ENCODE results near the gene ZNF436. TPM values are rescaled to one million over a fixed set of nuclear protein-coding genes. Genes with fewer than 3 reads are reported as not detected.

ZNF436 gene
- total and polyA plus RNA-seq, 2 of the 13 experiments (the other 11 are each of a cell fraction or from before 2014, with no cell fraction given): 4.3 to 9.9 TPM

GRCh38 chr1:23339632-23340031, 30.0 kb downstream of the ZNF436 start:
- H4K20me1 ChIP-seq (ENCODE audit: insufficient read depth, low read length): peaks cover 72% of the 10 kb centered on the region
- POLR2A ChIA-PET: interaction anchor here (0.6 to 1.1 kb wide), 3 partner anchors 29 to 45 kb away, joined by 3 to 4 read pairs (median 3); partner anchors contain the start of gene ZNF436
- in situ Hi-C loops (cut with HindIII; ENCODE audit: extremely low pct_ligation_motif_present, low pct_unique_long_range_greater_than_20kb): loop anchor here (10.0 kb wide), 1 partner anchor 195 kb away; the partner anchor contains the start of gene E2F2

More at GRCh38 chr1:23339632-23340031, 30.0 kb downstream of the ZNF436 start:
- peak overlapping the region; percentile 86 for H3K4me2 ChIP-seq (ENCODE audit: low read depth, low read length)
- peaks cover 2 to 19% of the 10 kb centered on the region in 2 experiments; a peak in 4 of 5 replicates for H3K36me3 ChIP-seq (replicated peaks in 1 of 2; ENCODE audit: control insufficient read depth in 1 of 2, insufficient read depth in 2 of 2, low read length in 2 of 2)
- FAIRE-seq (no peak), DNase-seq (ENCODE audit: low spot score) (no peak), ATAC-seq (no peak)
- no peaks in the 10 kb centered on the region; a peak in 2 of 5 replicates for H3K27me3 ChIP-seq (ENCODE audit: control insufficient read depth in 1 of 2, insufficient read depth in 2 of 2, low read length in 2 of 2)
- H3K79me2 ChIP-seq (ENCODE audit: insufficient read depth, low read length): peaks cover 81% of the 10 kb centered on the region
- BruUV-seq (replicated peaks): no TSS peak
- TF ChIP-seq, protein P1, sequence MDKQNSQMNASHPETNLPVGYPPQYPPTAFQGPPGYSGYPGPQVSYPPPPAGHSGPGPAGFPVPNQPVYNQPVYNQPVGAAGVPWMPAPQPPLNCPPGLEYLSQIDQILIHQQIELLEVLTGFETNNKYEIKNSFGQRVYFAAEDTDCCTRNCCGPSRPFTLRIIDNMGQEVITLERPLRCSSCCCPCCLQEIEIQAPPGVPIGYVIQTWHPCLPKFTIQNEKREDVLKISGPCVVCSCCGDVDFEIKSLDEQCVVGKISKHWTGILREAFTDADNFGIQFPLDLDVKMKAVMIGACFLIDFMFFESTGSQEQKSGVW (CRISPR knock-in tag; IDR thresholded peaks at IDR 0.05; ENCODE audit: borderline replicate concordance): no peak
- TF ChIP-seq DZIP1 (CRISPR knock-in tag; IDR thresholded peaks at IDR 0.05): no peak
- no peak for TF ChIP-seq ZFP1 (CRISPR knock-in tag; IDR thresholded peaks at IDR 0.05)
- no peak for TF ChIP-seq ZNF496 (CRISPR knock-in tag; IDR thresholded peaks at IDR 0.05; ENCODE audit: insufficient replicate concordance)
- no peak for TF ChIP-seq ZNF691 (CRISPR knock-in tag; IDR thresholded peaks at IDR 0.05; ENCODE audit: borderline replicate concordance, low read depth)
- no peak for TF ChIP-seq ZNF597 (CRISPR knock-in tag; IDR thresholded peaks at IDR 0.05)
- no peak for TF ChIP-seq ZNF275 (CRISPR knock-in tag; IDR thresholded peaks at IDR 0.05; ENCODE audit: borderline replicate concordance)
- no peak for TF ChIP-seq ZNF264 (CRISPR knock-in tag; IDR thresholded peaks at IDR 0.05)
- TF ChIP-seq ETV5 (CRISPR knock-in tag; IDR thresholded peaks at IDR 0.05; ENCODE audit: borderline replicate concordance): no peak
- no peak for TF ChIP-seq CBX1 (IDR thresholded peaks at IDR 0.05; ENCODE audit: low read depth)
- TF ChIP-seq ZNF724P (CRISPR knock-in tag; IDR thresholded peaks at IDR 0.05; ENCODE audit: borderline replicate concordance): no peak
- TF ChIP-seq ZNF333 (CRISPR knock-in tag; IDR thresholded peaks at IDR 0.05; ENCODE audit: borderline replicate concordance): no peak
- TF ChIP-seq POLR2AphosphoS2 (IDR thresholded peaks at IDR 0.05; ENCODE audit: low read depth, low read length): no peak
- TF ChIP-seq ZBTB38 (CRISPR knock-in tag; IDR thresholded peaks at IDR 0.05): no peak
- no peak for TF ChIP-seq HNRNPK (IDR thresholded peaks at IDR 0.05; ENCODE audit: low read depth, low read length, poor library complexity, severe bottlenecking)
- no peak for TF ChIP-seq RNF2 (conservative IDR thresholded peaks at IDR 0.05; ENCODE audit: low read depth)
- no peak for TF ChIP-seq CEBPB (IDR thresholded peaks at IDR 0.05; ENCODE audit: borderline replicate concordance, low read depth, low read length)
- peak overlapping the region in 1 of 3 experiments; percentile 17; a peak in 1 of 6 replicates for H3K4me3 ChIP-seq (replicated peaks in 1 of 3; ENCODE audit: insufficient read depth in 1 of 3, low read depth in 2 of 3, low read length in 3 of 3)
- no peak overlapping the region for H2AFZ ChIP-seq (ENCODE audit: low read length)
- 81% methylated on average over 4 of the region's 4 CpGs for WGBS (ENCODE audit: low lambda C conversion rate)
- no peak overlapping the region for H3K27ac ChIP-seq (ENCODE audit: extremely low read length, insufficient read depth, low read length)
- no peaks in the 10 kb centered on the region for H3K9me3 ChIP-seq (ENCODE audit: low read length)
- intact Hi-C loops (cut with micrococcal nuclease; ENCODE audit: unreplicated experiment): no loop called here
- H3K9ac ChIP-seq (ENCODE audit: insufficient read depth, low read depth, low read length): no peak overlapping the region
- peaks cover 48% of the 10 kb centered on the region for H3K4me1 ChIP-seq (ENCODE audit: insufficient read depth, low read length)
- CTCF ChIA-PET (ENCODE audit: low intra/inter-chr PET ratio, low total read pairs): no interaction called here

Data from HepG2 (cell line).